Thymus (tissue), 11 donors: ENCODE measurements around the gene MVD. TPM values are rescaled to one million over a fixed set of nuclear protein-coding genes. Genes with fewer than 3 reads are reported as not detected.

ENCODE experiments used
- DNase-seq, 9 donors: peaks; one replicate each; pipeline ENCODE4 v3.0.0-alpha.2; 2013; ENCODE audit warnings: low spot score in 9 of 9, low read depth in 6 of 9, missing footprints in 1 of 9
- H3K27ac ChIP-seq, 2 donors: one replicate each; pipeline ENCODE4 v1.5.1; 2013; ENCODE audit warnings: control low read depth in 1 of 2, low read depth in 1 of 2, low read length in 1 of 2, mild to moderate bottlenecking in 1 of 2, moderate library complexity in 1 of 2
- H3K27me3 ChIP-seq, 2 donors: one replicate each; pipeline ENCODE4 v1.5.1; 2013; ENCODE audit warnings: low read length in 1 of 2; ENCODE audit not compliant: control insufficient read depth in 2 of 2, insufficient read depth in 1 of 2
- H3K36me3 ChIP-seq, 2 donors: one replicate each; pipeline ENCODE4 v1.5.1; 2013; ENCODE audit warnings: low read length in 1 of 2, mild to moderate bottlenecking in 1 of 2, moderate library complexity in 1 of 2; ENCODE audit not compliant: control insufficient read depth in 2 of 2, insufficient read depth in 2 of 2
- H3K4me1 ChIP-seq, 2 donors: one replicate each; pipeline ENCODE4 v1.5.1; 2013; ENCODE audit warnings: low read length in 2 of 2; ENCODE audit not compliant: control insufficient read depth in 2 of 2, insufficient read depth in 2 of 2
- H3K4me3 ChIP-seq, 2 donors: one replicate each; pipeline ENCODE4 v1.5.1; 2013; ENCODE audit warnings: low read length in 2 of 2, control low read depth in 1 of 2, mild to moderate bottlenecking in 1 of 2
- H3K9me3 ChIP-seq, 2 donors: one replicate each; pipeline ENCODE4 v1.5.1; 2013; ENCODE audit warnings: low read length in 1 of 2, mild to moderate bottlenecking in 1 of 2; ENCODE audit not compliant: control insufficient read depth in 2 of 2, insufficient read depth in 1 of 2
- WGBS: extraction: QIAGEN DNeasy Blood & Tissue Kit; methylation state at CpG from one replicate; pipeline ENCODE4 v1.1.7; 2013; 5-methylcytosine and 5-hydroxymethylcytosine counted together
- polyA plus RNA-seq: library from polyadenylated mRNA; stranded (reverse); fragments of 200-250 nt; gene quantifications from one replicate; pipeline ENCODE4 v1.2.3, GENCODE V29; 2013
- total RNA-seq: library from RNA; stranded (reverse); fragments of 120-200 nt; gene quantifications from one replicate; pipeline ENCODE4 v1.2.4, GENCODE V29; 2013
- donor health status: healthy.

The MVD gene
- total and polyA plus RNA-seq, 2 donors, result 22.1 to 30.2 TPM

DNA sequence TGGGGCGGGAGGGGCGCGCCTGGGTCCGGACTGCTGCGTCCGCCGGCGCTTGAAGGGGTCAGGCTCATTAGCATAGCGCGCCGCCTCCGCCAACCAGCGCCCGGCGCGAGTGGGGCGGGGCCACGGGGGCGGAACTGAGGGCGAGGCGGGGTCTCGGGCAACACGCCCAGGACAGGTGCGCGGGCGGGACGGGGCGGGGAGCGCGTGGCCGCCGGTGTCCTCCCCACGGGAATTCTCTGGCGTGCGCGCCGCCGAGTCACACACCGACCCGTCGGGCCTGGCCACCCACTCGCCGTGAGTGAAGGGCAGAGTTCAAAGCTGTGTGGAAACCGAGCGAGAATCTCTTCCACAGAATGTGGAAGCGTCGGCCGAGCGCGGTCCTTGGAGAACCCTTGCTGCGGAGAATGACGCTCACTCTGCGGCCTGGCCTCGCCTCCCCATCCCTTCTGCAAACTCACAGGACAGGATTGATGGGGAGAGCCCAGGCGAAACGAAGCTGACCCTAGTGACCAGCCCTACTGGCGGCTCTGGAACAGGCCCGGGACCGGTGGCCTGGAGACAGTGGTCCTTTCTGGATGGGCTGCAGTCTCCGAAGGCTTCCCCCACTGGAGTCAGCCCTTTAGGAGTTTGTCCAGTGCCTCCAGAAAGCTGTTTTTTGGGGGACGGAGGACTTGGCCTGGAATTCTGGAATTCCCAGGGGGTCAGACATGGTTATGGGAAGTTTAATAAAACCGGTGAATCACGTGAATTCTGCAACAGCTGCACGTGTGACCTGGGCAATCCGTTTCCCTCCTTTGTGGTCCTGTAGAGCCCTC, 23.8 kb upstream of the MVD start, which contains the start of gene SNAI3:
Gene SNAI3, minus strand, starts transcription at position 69 of the 815 bp plus-strand sequence. CDS start 101 bp downstream, outside the sequence.
- Histone ChIP-seq H3K9me3 (no peaks in the 10 kb centered on the region), H3K27ac (peak within 1 kb of the TSS in 1 of 2 donors; percentile 15), H3K4me3 (peak within 1 kb of the TSS; percentile 53 to 58), H3K4me1 (peaks cover 20 to 54% of the 10 kb centered on the region in 2 donors), H3K36me3 (no peaks in the 10 kb centered on the region), H3K27me3 (peaks cover 19 to 63% of the 10 kb centered on the region in 2 donors)
- 14% methylated on average over 65 of the region's 65 CpGs for WGBS
- DNase-seq, result peak in 5 of 9 donors; percentile 59 to 88 (median 77)

DNA sequence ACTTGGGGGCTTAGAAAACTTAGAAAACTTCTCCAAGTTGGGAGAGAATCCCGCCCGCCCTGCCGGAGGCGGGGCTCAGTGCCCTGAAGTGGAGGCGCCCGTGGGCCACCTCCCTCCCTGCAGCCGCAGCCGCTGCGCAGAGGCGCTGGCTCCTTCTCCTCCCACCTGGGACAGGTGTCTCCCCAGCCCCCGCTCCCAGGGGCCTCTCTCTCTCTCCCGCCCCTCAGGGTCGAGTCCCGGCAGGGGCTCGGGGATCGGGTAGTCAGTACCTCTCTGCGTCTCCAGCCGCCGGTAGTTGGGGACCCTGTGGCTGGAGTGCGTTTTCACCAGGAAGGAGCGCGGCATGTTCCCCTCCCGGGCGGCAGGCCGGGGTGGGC, 23.2 kb upstream of the MVD start:
- peak in 1 of 9 donors; percentile 26 for DNase-seq
- WGBS, result under 1% methylated on average over 25 of the region's 25 CpGs
- Histone ChIP-seq H3K36me3 (no peaks in the 10 kb centered on the region), H3K4me3 (peak overlapping the region; percentile 53 to 58), H3K27ac (peak overlapping the region in 1 of 2 donors; percentile 15), H3K27me3 (peaks cover 19 to 58% of the 10 kb centered on the region in 2 donors), H3K4me1 (peaks cover 24 to 54% of the 10 kb centered on the region in 2 donors), H3K9me3 (no peaks in the 10 kb centered on the region)

DNA sequence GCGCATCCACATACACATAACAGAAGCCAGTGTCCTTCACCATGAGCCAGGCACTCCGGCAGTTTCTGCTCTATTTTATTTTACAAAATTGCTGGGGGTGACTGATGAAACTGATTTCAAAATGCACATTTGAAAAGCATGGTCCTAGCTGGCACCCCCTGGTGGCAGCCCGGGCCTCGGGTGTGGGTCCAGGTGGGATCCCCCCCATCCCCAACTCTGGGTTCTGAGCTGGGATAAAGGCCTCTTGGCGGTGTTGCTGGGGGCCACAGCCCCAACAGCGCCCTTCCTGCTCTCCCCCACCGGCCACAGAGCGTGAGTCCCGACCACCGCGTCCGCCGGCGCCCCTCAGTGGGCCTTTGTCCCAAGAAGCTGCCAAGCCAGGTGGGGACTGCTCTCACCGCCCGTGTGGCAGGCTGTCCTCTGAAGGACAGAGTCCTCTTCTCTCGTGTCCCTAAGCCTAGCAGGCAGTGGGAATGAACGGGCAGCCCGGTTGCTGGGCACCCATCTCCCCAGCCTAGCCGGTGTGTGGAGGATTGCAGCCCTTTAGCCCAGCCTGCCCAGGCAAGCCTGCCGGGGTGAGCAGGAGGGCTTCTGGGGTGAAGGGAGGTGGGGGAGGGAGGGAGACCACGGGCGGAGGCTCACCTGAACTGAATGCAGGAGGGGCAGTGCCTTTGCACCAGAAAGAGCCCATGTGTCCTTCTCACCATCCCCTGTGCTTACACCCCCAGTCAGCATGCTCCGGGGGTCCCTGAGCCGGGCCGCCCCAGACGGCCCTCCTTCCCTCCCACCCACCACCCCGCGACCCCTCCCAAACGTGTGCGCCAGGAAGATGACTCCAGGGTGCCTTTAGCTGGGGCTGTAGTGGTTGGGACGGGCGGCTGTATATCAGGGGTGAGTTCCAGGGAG, 22.5 kb upstream of the MVD start:
- peak overlapping the region; percentile 53 to 58 for H3K4me3 ChIP-seq
- H3K36me3 ChIP-seq, result no peaks in the 10 kb centered on the region
- peaks cover 19 to 53% of the 10 kb centered on the region in 2 donors for H3K27me3 ChIP-seq
- 7% methylated on average over 33 of the region's 33 CpGs for WGBS
- peaks cover 25 to 53% of the 10 kb centered on the region in 2 donors for H3K4me1 ChIP-seq
- no peaks in the 10 kb centered on the region for H3K9me3 ChIP-seq
- peak overlapping the region in 1 of 2 donors; percentile 15 for H3K27ac ChIP-seq
- peak in 2 of 9 donors; percentile 30 to 39 for DNase-seq

DNA sequence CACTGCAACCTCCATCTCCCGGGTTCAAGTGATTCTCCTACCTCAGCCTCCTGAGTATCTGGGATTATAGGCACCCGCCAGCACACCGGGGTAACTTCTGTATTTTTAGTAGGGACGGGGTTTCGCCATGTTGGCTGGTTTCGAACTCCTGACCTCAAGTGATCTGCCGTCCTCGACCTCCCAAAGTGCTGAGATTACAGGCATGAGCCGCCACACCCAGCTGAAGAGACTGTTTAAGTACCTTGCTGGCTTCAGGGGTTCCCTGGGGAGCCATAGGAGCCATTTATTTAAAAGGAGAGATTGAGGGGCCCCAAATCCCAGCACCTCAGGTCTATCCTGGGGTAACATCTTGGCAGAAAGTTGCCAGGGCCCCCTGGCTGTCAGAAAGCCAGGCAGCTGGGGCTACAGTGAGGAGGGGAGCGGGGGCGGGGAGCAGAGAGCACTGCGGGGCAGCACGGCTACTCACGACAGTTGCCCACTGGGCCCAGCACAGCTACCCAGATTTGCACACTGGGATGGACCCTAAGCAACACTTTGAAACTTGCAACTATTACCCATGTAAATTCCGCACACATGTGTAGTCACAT, 21.8 kb upstream of the MVD start:
- 93% methylated on average over 15 of the region's 15 CpGs for WGBS
- peaks cover 19 to 53% of the 10 kb centered on the region in 2 donors for H3K27me3 ChIP-seq
- no peak for DNase-seq
- H3K27ac ChIP-seq, result peak overlapping the region in 1 of 2 donors; percentile 19
- H3K4me3 ChIP-seq, result no peak overlapping the region
- peaks cover 25 to 53% of the 10 kb centered on the region in 2 donors for H3K4me1 ChIP-seq
- no peaks in the 10 kb centered on the region for H3K9me3 ChIP-seq
- no peaks in the 10 kb centered on the region for H3K36me3 ChIP-seq

DNA sequence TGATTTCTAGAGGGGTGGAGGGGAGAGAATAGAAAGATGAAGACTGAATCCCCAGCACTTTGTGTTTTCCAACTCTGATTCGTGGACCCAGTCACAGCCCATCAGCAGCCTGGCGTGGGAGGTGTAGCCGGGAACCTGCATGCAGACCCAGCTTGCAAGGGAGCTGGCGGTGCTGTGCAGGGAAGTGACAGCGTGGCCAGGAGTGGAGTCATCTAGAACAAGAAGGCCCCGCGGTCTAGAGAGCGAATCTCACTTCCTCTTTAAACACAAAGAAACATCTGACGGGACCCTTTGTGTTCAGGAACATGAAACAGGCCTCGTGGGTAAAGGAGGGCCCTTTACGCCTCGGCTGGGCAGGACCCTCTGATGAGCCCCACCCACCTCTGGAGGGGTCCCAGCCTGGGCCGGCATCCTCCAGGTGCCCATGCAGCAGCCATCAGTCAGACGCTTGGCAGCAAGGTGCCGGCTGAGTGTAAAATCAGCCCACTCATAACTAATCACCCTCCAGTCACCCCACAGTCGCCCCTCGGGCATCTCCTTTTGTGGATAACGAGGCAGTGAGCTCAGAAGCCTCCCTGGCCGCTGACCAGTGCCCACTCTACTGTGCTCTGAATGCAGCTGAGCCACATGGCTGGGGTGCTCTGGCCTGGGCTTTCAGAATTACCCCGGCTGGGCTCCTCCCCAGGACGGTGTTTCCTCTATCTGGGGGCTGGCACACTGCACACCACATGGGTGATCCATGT, 19.0 kb upstream of the MVD start:
- Histone ChIP-seq H3K36me3 (no peaks in the 10 kb centered on the region), H3K27me3 (peaks cover 15 to 36% of the 10 kb centered on the region in 2 donors), H3K4me3 (no peak overlapping the region), H3K27ac (peak overlapping the region; percentile 73 to 87), H3K9me3 (peaks cover 0 to 2% of the 10 kb centered on the region in 2 donors), H3K4me1 (peaks cover 25 to 42% of the 10 kb centered on the region in 2 donors)
- peak in 2 of 9 donors; percentile 63 to 83 for DNase-seq
- 26% methylated on average over 21 of the region's 21 CpGs for WGBS

DNA sequence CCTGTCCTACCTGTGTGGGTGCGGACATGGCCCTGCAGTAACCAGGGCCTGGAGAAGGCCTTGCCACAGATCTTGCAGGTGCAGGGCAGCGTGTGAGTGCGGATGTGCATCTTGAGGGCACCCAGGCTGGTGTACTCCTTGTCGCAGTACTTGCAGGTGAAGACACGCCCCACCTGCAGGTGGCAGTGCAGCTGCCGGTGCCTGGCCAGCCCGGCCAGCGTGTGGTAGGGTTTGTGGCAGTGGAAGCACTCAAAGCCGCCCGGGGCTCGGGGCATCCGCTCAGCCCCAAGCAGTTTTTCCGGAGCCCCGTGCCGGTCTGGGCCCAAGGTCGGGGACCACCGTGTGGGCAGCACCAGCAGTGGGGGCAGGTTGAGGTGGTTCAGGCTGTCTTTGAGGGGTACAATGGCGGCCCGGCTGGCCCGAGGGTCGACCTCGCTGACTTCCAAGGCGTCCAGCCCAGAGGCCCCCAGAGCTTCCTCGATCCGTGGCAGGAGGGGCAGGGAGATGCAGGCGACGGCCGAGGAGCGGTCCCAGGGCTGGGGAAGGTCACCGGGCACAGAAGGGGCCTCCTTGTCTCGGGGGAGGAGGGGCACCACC, 18.3 kb upstream of the MVD start:
- no peaks in the 10 kb centered on the region for H3K36me3 ChIP-seq
- no peak overlapping the region for H3K4me3 ChIP-seq
- peak overlapping the region; percentile 73 to 82 for H3K27ac ChIP-seq
- 80% methylated on average over 31 of the region's 31 CpGs for WGBS
- peaks cover 11 to 30% of the 10 kb centered on the region in 2 donors for H3K27me3 ChIP-seq
- peak in 1 of 9 donors; percentile 61 for DNase-seq
- peaks cover 0 to 5% of the 10 kb centered on the region in 2 donors for H3K9me3 ChIP-seq
- H3K4me1 ChIP-seq, result peaks cover 20 to 38% of the 10 kb centered on the region in 2 donors

DNA sequence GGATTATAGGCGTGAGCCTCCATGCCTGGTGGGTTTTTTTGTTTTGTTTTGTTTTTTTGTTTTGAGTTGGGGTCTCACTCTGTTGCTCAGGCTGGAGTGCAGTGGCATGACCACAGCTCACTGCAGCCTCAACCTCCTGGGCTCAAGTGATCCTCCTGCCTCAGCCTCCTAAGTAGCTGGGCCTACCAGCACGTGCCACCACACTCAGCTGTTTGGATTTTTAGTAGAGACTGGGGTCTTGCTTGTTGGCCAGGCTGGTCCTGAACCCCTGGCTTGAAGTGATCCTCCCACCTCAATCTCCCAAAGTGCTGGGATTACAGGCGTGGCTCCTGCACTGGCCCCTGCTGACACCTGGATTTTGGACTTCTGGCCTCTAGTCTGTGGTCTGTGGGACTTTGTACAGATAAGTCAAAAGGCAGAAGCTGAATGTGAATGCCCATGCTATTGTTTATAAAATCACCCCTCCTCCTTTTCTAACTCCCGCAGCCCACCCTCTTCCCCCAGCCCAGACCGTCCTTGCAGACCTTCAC, 17.7 kb upstream of the MVD start:
- no peaks in the 10 kb centered on the region for H3K36me3 ChIP-seq
- H3K9me3 ChIP-seq, result peaks cover 0 to 5% of the 10 kb centered on the region in 2 donors
- WGBS, result 97% methylated on average over 5 of the region's 5 CpGs
- H3K4me1 ChIP-seq, result peaks cover 16 to 32% of the 10 kb centered on the region in 2 donors
- no peak for DNase-seq
- H3K27me3 ChIP-seq, result peaks cover 5 to 25% of the 10 kb centered on the region in 2 donors
- no peak overlapping the region for H3K4me3 ChIP-seq
- H3K27ac ChIP-seq, result peak overlapping the region in 1 of 2 donors; percentile 8
